Gastrocnemius medialis (tissue), 4 donors: ENCODE data around the gene ABCC3.

Source experiments
- POLR2A ChIP-seq, 2 donors: fragments of 450-650 bp; IDR thresholded peaks; one replicate each; pipeline ENCODE4 v1.6.1; 2017; ENCODE audit warnings: antibody characterized with exemption in 2 of 2, mild to moderate bottlenecking in 2 of 2, moderate library complexity in 2 of 2
- TF ChIP-seq, protein P1 (sequence below), 5 experiments: fragments of 450-650 bp in 3 of 5; fragments of 200-600 bp in 2 of 5; sonication (generic) in 2 of 5; IDR thresholded peaks in 4 of 5; conservative IDR thresholded peaks in 1 of 5; 1 replicate in 4 of 5; 2 replicates in 1 of 5; pipeline ENCODE4 v1.5.1; 2016 to 2019; ENCODE audit warnings: antibody characterized with exemption in 5 of 5, mild to moderate bottlenecking in 3 of 5, moderate library complexity in 3 of 5

DNA sequence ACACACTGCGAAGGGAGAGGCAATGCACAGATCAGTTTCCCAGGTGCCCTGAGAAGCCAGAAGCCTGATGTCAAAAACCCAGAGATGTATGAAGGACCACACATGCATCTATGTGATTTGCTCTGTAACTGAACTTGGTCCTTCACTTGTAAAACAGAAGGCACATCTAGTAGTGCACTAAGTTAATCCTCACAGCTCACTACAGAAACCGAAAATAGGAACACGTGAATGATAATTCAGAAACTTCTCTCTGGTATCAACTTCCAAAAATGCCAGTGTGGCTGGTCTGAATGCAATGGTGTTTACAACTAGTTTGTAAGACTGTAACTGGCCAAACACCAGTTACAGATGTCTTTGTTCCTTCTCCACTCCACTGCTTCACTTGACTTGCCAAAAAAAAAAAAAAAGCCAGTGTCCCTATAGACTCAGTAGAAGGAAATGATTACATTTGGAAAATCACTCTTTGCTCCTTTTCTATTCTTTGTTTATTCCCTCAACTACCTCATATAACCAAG, 61.7 kb downstream of the ABCC3 start:
- TF ChIP-seq, protein P1, sequence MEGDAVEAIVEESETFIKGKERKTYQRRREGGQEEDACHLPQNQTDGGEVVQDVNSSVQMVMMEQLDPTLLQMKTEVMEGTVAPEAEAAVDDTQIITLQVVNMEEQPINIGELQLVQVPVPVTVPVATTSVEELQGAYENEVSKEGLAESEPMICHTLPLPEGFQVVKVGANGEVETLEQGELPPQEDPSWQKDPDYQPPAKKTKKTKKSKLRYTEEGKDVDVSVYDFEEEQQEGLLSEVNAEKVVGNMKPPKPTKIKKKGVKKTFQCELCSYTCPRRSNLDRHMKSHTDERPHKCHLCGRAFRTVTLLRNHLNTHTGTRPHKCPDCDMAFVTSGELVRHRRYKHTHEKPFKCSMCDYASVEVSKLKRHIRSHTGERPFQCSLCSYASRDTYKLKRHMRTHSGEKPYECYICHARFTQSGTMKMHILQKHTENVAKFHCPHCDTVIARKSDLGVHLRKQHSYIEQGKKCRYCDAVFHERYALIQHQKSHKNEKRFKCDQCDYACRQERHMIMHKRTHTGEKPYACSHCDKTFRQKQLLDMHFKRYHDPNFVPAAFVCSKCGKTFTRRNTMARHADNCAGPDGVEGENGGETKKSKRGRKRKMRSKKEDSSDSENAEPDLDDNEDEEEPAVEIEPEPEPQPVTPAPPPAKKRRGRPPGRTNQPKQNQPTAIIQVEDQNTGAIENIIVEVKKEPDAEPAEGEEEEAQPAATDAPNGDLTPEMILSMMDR (IDR thresholded peaks at IDR 0.05 in 4 of 5, conservative IDR thresholded peaks at IDR 0.05 in 1 of 5) = no peak
- TF ChIP-seq POLR2A (IDR thresholded peaks at IDR 0.05) = no peak
